Gastroesophageal sphincter (tissue), 4 donors: ENCODE results near the gene TEX38. TPM values are rescaled to one million over a fixed set of nuclear protein-coding genes. Genes with fewer than 3 reads are reported as not detected.
"Not testable (repeated sequence)": the region's sequence is repeated elsewhere in the genome, so short reads cannot be mapped to it uniquely, and the experiment has no call there.

Experiments used
- ATAC-seq: fragments of 150-250 bp; one replicate; pipeline ENCODE4 v1.9.1; 2016; ENCODE audit warnings: mild to moderate bottlenecking, moderate library complexity
- H3K27ac ChIP-seq, 4 donors: fragments of 200-600 bp; sonication (generic) in 3 of 4; 1 replicate in 3 of 4; 2 replicates in 1 of 4; pipeline ENCODE4 v1.5.1; 2016 to 2019
- H3K27me3 ChIP-seq: fragments of 200-600 bp; sonication (generic); one replicate; pipeline ENCODE4 v1.5.1; 2019
- H3K36me3 ChIP-seq, 2 donors: fragments of 200-600 bp; sonication (generic); one replicate each; pipeline ENCODE4 v1.5.1; 2019; ENCODE audit warnings: control low read depth in 1 of 2
- H3K4me1 ChIP-seq, 3 donors: fragments of 200-600 bp; sonication (generic); 1 replicate in 2 of 3; 2 replicates in 1 of 3; pipeline ENCODE4 v1.5.1; 2016 to 2019; ENCODE audit warnings: control low read depth in 2 of 3
- H3K4me3 ChIP-seq, 2 donors: fragments of 200-600 bp; sonication (generic); one replicate each; pipeline ENCODE4 v1.5.1; 2019; ENCODE audit warnings: mild to moderate bottlenecking in 1 of 2, moderate library complexity in 1 of 2
- H3K9me3 ChIP-seq, 3 donors: fragments of 200-600 bp; sonication (generic); one replicate each; pipeline ENCODE4 v1.5.1; 2017 to 2019; ENCODE audit warnings: control low read depth in 2 of 3
- CTCF ChIP-seq, 4 experiments: fragments of 200-600 bp in 2 of 4; fragments of 450-650 bp in 2 of 4; sonication (generic) in 1 of 4; IDR thresholded peaks; one replicate each; pipeline ENCODE4 v1.5.1; 2017 to 2019; ENCODE audit warnings: antibody characterized with exemption in 4 of 4, mild to moderate bottlenecking in 2 of 4, moderate library complexity in 2 of 4
- EP300 ChIP-seq: sonication (generic); formaldehyde crosslinking; IDR thresholded peaks from one replicate; pipeline ENCODE4 v1.6.1; 2017; ENCODE audit warnings: antibody characterized with exemption, mild to moderate bottlenecking
- POLR2A ChIP-seq, 2 donors: fragments of 450-650 bp; IDR thresholded peaks; one replicate each; pipeline ENCODE4 v1.6.1; 2017; ENCODE audit warnings: antibody characterized with exemption in 2 of 2, mild to moderate bottlenecking in 2 of 2, moderate library complexity in 1 of 2
- POLR2AphosphoS5 ChIP-seq: sonication (generic); formaldehyde crosslinking; IDR thresholded peaks from one replicate; pipeline ENCODE4 v1.6.1; 2017; ENCODE audit warnings: antibody characterized with exemption
- WGBS, 2 donors: methylation state at CpG; one replicate each; pipeline ENCODE4 v1.1.5; 2018; ENCODE audit warnings: low coverage in 1 of 2; 5-methylcytosine and 5-hydroxymethylcytosine counted together
- total RNA-seq, 4 donors: library from RNA; depleted of rRNA; stranded (reverse); fragments of >200 nt; gene quantifications; one replicate each; pipeline ENCODE4 v1.1.0, GENCODE V29; 2016

Gene TEX38
- total RNA-seq, 4 donors from 2014 or later: 1.7 TPM; not detected in 3

GRCh38 chr1:46689897-46690296, 18.2 kb downstream of the TEX38 start:
- Histone ChIP-seq H3K4me1 (peaks cover 0 to 44% (median 3%) of the 10 kb centered on the region in 3 donors), H3K27ac (no peak overlapping the region), H3K36me3 (peaks cover 0 to 76% of the 10 kb centered on the region in 2 donors), H3K27me3 (no peaks in the 10 kb centered on the region), H3K9me3 (no peaks in the 10 kb centered on the region), H3K4me3 (no peak overlapping the region)
- ATAC-seq: no peak
- WGBS, 2 donors: 88 to 100% methylated on average over 1 of the region's 1 CpG
- TF ChIP-seq EP300: no peak
- no peak for TF ChIP-seq POLR2A (IDR thresholded peaks at IDR 0.05)
- no peak for TF ChIP-seq POLR2AphosphoS5
- TF ChIP-seq CTCF (IDR thresholded peaks at IDR 0.05): no peak

GRCh38 chr1:46690931-46691421, 19.3 kb downstream of the TEX38 start:
- Histone ChIP-seq H3K27ac (no peak overlapping the region), H3K4me1 (peaks cover 0 to 44% (median 3%) of the 10 kb centered on the region in 3 donors), H3K9me3 (no peaks in the 10 kb centered on the region), H3K4me3 (no peak overlapping the region), H3K36me3 (peaks cover 0 to 76% of the 10 kb centered on the region in 2 donors), H3K27me3 (no peaks in the 10 kb centered on the region)
- WGBS, 2 donors: 56 to 79% methylated on average over 2 of the region's 2 CpGs
- ATAC-seq: no peak
- TF ChIP-seq CTCF (IDR thresholded peaks at IDR 0.05) (no peak), POLR2A (IDR thresholded peaks at IDR 0.05) (no peak), EP300 (no peak), POLR2AphosphoS5 (no peak)

- Histone ChIP-seq H3K9me3 (no peaks in the 10 kb centered on the region), H3K27me3 (no peaks in the 10 kb centered on the region), H3K27ac (no peak overlapping the region), H3K4me3 (no peak overlapping the region), H3K4me1 (peaks cover 0 to 33% (median 0%) of the 10 kb centered on the region in 3 donors), H3K36me3 (peaks cover 0 to 75% of the 10 kb centered on the region in 2 donors)
- 58 to 59% methylated on average over 5 to 6 of the region's 6 CpGs for WGBS, 2 donors
- ATAC-seq: no peak
- no peak for TF ChIP-seq CTCF (IDR thresholded peaks at IDR 0.05)
- TF ChIP-seq EP300: no peak
- no peak for TF ChIP-seq POLR2AphosphoS5
- no peak for TF ChIP-seq POLR2A (IDR thresholded peaks at IDR 0.05)
Observed at GRCh38 chr1:46691997-46692790, 20.5 kb downstream of the TEX38 start.

GRCh38 chr1:46692811-46693770, 21.4 kb downstream of the TEX38 start:
- 63 to 80% methylated on average over 3 of the region's 3 CpGs for WGBS, 2 donors
- no peaks in the 10 kb centered on the region for H3K27me3 ChIP-seq
- H3K9me3 ChIP-seq: no peaks in the 10 kb centered on the region
- H3K4me1 ChIP-seq: peaks cover 0 to 24% (median 0%) of the 10 kb centered on the region in 3 donors
- H3K4me3 ChIP-seq: no peak overlapping the region
- H3K27ac ChIP-seq: no peak overlapping the region
- ATAC-seq: no peak
- no peak for TF ChIP-seq POLR2AphosphoS5
- no peak for TF ChIP-seq EP300
- no peak for TF ChIP-seq POLR2A (IDR thresholded peaks at IDR 0.05)
- no peak for TF ChIP-seq CTCF (IDR thresholded peaks at IDR 0.05)
- peaks cover 0 to 76% of the 10 kb centered on the region in 2 donors for H3K36me3 ChIP-seq

- not testable (repeated sequence) for H3K27me3 ChIP-seq, H3K4me3 ChIP-seq, ATAC-seq, H3K9me3 ChIP-seq, H3K27ac ChIP-seq
- 100% methylated on average over 3 of the region's 4 CpGs for WGBS, 2 donors
- Histone ChIP-seq H3K4me1 (peaks cover 0 to 18% (median 0%) of the 10 kb centered on the region in 3 donors), H3K36me3 (peaks cover 0 to 69% of the 10 kb centered on the region in 2 donors)
Observed at GRCh38 chr1:46694676-46695075, 23.0 kb downstream of the TEX38 start.
